Hepatocyte (in vitro differentiated cells): ENCODE measurements around the gene SLC2A11.

Experiments used
- EZH2 ChIP-seq: fragments of 200-600 bp; sonication (generic); IDR thresholded peaks from 2 replicates; pipeline ENCODE4 v1.6.1; 2016; ENCODE audit warnings: antibody characterized with exemption, mild to moderate bottlenecking, borderline replicate concordance
- EZH2phosphoT487 ChIP-seq: fragments of 200-600 bp; sonication (generic); IDR thresholded peaks from one replicate; pipeline ENCODE4 v1.6.1; 2018; ENCODE audit warnings: antibody characterized with exemption, mild to moderate bottlenecking, low read depth, moderate library complexity; ENCODE audit not compliant: unreplicated experiment, severe bottlenecking
- TF ChIP-seq, protein P1 (sequence below): fragments of 200-600 bp; sonication (generic); IDR thresholded peaks from 2 replicates; pipeline ENCODE4 v1.5.1; 2016; ENCODE audit warnings: antibody characterized with exemption, mild to moderate bottlenecking; ENCODE audit not compliant: poor library complexity

DNA sequence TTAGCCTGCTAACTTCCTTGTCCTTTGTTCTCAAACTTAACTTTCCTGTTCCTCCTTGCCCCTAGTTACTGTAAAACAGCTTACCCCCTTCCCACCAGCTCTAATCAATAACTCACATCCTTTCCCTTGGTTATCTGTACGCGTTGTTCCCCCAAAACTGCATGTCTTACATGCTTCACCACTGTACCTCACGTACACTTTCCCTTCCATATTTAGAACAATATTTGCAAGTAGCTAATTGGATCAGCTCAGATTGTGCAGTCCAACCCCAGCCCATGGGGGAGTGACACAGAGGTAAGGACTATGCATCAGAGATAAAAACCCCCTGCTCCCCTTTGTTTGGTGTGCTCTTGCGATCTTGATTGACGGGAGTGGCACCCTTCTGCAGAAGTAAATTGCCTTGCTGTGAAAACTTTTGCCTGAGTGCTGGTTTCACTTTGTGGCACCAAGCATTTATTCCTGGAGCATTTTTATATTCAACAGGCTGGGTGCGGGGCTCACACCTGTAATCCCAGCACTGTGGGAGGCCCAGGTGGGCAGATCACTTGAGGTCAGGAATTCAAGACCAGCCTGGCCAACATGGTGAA is 67.4 kb downstream of the SLC2A11 start:
- TF ChIP-seq, protein P1, sequence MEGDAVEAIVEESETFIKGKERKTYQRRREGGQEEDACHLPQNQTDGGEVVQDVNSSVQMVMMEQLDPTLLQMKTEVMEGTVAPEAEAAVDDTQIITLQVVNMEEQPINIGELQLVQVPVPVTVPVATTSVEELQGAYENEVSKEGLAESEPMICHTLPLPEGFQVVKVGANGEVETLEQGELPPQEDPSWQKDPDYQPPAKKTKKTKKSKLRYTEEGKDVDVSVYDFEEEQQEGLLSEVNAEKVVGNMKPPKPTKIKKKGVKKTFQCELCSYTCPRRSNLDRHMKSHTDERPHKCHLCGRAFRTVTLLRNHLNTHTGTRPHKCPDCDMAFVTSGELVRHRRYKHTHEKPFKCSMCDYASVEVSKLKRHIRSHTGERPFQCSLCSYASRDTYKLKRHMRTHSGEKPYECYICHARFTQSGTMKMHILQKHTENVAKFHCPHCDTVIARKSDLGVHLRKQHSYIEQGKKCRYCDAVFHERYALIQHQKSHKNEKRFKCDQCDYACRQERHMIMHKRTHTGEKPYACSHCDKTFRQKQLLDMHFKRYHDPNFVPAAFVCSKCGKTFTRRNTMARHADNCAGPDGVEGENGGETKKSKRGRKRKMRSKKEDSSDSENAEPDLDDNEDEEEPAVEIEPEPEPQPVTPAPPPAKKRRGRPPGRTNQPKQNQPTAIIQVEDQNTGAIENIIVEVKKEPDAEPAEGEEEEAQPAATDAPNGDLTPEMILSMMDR, result no peak
- TF ChIP-seq EZH2 (no peak), EZH2phosphoT487 (no peak)
